ENCODE results near the gene HOMER3. TPM values are rescaled to one million over a fixed set of nuclear protein-coding genes. Genes with fewer than 3 reads are reported as not detected.
A peak's percentile ranks its signal among the peaks of the same experiment; 100 is the strongest.

HOMER3 gene
- total and polyA plus RNA-seq, 9 donors = 7.8 to 29.2 (median 18.6) TPM

GRCh38 chr19:18933297-18933696 lies 7.7 kb downstream of the HOMER3 start:
- no peaks in the 10 kb centered on the region for H3K36me3 ChIP-seq
- intact Hi-C loops (cut with DNase I) = no loop called here
- H3K9me3 ChIP-seq = no peaks in the 10 kb centered on the region
- H3K4me3 ChIP-seq = no peak overlapping the region
- DNase-seq = no peak
- TF ChIP-seq EP300 (IDR thresholded peaks at IDR 0.05) (no peak), CTCF (IDR thresholded peaks at IDR 0.05) (peak in 1 of 3 donors; percentile 10), POLR2A (IDR thresholded peaks at IDR 0.05) (no peak)
- H3K4me1 ChIP-seq (ENCODE audit: insufficient read depth) = peaks cover 2% of the 10 kb centered on the region
- no peaks in the 10 kb centered on the region for H3K27me3 ChIP-seq
- 86 to 89% (median 86%) methylated on average over 13 of the region's 13 CpGs for WGBS, 3 donors
- no peak overlapping the region for H3K27ac ChIP-seq

- Histone ChIP-seq H3K27ac (no peak overlapping the region), H3K27me3 (no peaks in the 10 kb centered on the region), H3K36me3 (no peaks in the 10 kb centered on the region), H3K9me3 (no peaks in the 10 kb centered on the region), H3K4me1 (ENCODE audit: insufficient read depth) (peaks cover 2% of the 10 kb centered on the region), H3K4me3 (no peak overlapping the region)
- TF ChIP-seq CTCF (IDR thresholded peaks at IDR 0.05) (no peak), POLR2A (IDR thresholded peaks at IDR 0.05) (no peak), EP300 (IDR thresholded peaks at IDR 0.05) (no peak)
- DNase-seq = peak; percentile 83 to 94 (median 86)
- intact Hi-C loops (cut with DNase I) = no loop called here
- WGBS, 3 donors = 14 to 33% (median 24%) methylated on average over 34 to 37 of the region's 37 CpGs
These were observed 8.7 kb downstream of the HOMER3 start for GRCh38 chr19:18932216-18932841.

GRCh38 chr19:18931316-18932162 lies 9.5 kb downstream of the HOMER3 start:
- no peak overlapping the region for H3K27ac ChIP-seq
- intact Hi-C loops (cut with DNase I) = no loop called here
- no peak overlapping the region for H3K4me3 ChIP-seq
- no peak for TF ChIP-seq EP300 (IDR thresholded peaks at IDR 0.05)
- TF ChIP-seq POLR2A (IDR thresholded peaks at IDR 0.05) = no peak
- no peak for TF ChIP-seq CTCF (IDR thresholded peaks at IDR 0.05)
- WGBS, 3 donors = 79 to 89% (median 85%) methylated on average over 34 of the region's 34 CpGs
- H3K9me3 ChIP-seq = no peaks in the 10 kb centered on the region
- peak in 1 of 5 donors; percentile 54 for DNase-seq
- H3K27me3 ChIP-seq = no peaks in the 10 kb centered on the region
- H3K36me3 ChIP-seq = no peaks in the 10 kb centered on the region
- peaks cover 2% of the 10 kb centered on the region for H3K4me1 ChIP-seq (ENCODE audit: insufficient read depth)

GRCh38 chr19:18929311-18929710 lies 11.7 kb downstream of the HOMER3 start:
- H3K9me3 ChIP-seq = no peaks in the 10 kb centered on the region
- H3K4me3 ChIP-seq = no peak overlapping the region
- DNase-seq = no peak
- TF ChIP-seq CTCF (IDR thresholded peaks at IDR 0.05) = no peak
- no peak for TF ChIP-seq POLR2A (IDR thresholded peaks at IDR 0.05)
- TF ChIP-seq EP300 (IDR thresholded peaks at IDR 0.05) = no peak
- H3K27ac ChIP-seq = no peak overlapping the region
- no peaks in the 10 kb centered on the region for H3K36me3 ChIP-seq
- no peaks in the 10 kb centered on the region for H3K27me3 ChIP-seq
- 83 to 84% (median 83%) methylated on average over 25 of the region's 25 CpGs for WGBS, 3 donors
- H3K4me1 ChIP-seq (ENCODE audit: insufficient read depth) = peaks cover 2% of the 10 kb centered on the region
- intact Hi-C loops (cut with DNase I) = no loop called here

All from ovary (tissue), 9 donors.